ENCODE data around the gene KCNK10.
A peak's percentile ranks its signal among the peaks of the same experiment; 100 is the strongest.

KCNK10 gene

DNA sequence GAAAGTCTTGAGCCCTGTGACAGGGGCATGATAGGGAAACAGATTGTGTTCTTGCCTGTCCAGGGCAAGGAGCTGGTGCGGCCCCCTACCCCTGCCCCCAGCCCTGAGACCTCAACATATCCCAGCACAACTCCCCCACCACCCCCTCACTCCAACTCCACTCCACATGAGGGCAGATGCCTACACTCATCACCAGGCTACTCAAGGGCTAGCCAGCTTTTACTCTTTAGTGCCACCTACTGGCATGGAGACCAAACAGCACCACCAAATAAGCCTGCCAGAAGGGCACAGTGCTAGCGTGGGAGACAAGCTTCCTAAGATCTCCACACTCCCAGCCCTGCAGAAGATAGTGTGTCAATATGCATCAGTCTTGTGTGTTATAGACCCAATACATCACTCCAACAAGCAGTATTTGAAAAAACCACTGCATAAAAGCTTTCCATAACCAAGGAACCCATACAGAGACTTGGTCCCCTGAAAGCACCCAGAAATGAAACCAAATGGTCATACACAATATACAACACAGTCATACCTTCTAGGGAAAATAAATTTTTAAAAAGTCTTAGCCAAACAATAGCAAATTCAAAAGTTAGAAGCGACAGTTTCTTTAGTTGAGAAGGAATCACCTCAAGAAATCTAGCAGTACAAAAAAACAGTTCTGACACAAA lies 154.4 kb downstream of the KCNK10 start:
- DNase-seq, result peak; percentile 42 to 64

DNA sequence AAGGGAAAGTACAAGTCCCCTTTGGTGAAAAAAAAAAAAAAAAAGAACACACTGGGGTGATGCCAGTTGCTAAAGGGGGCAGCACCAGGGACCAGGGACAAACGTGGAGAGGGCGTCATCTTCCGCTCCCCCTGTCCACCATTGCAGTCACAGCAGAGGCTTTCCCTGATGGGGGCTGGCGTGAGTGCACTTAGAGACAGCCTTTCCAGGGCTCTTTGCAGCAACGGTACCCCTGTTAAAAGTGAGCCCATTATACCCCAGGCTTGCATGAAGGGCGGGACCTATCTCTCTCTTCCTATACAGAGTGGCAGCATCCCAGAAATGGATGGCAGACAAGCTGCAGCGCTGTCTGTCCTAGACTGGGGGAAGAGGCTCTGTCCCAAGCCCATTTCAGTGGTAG lies 155.0 kb downstream of the KCNK10 start:
- no peak for DNase-seq

DNA sequence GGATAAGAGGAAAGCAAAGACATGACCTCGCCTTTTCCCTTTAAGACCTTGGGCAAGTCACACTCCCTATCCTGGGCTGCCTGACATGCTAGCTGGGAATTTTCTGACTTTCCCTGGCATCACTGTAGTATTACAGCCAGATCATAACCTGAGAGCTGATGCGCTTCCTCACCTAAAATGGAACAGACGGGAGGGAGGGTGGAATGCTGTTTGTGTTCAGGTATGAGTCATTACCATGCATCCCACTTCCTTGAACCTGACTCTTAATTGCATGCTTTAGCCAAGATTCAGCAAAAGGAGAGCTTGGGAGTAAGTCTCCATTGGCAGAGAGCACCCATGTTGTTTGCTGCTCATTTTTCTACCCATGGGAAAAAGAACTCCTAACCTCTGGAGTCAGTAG lies 156.5 kb downstream of the KCNK10 start:
- no peak for DNase-seq

DNA sequence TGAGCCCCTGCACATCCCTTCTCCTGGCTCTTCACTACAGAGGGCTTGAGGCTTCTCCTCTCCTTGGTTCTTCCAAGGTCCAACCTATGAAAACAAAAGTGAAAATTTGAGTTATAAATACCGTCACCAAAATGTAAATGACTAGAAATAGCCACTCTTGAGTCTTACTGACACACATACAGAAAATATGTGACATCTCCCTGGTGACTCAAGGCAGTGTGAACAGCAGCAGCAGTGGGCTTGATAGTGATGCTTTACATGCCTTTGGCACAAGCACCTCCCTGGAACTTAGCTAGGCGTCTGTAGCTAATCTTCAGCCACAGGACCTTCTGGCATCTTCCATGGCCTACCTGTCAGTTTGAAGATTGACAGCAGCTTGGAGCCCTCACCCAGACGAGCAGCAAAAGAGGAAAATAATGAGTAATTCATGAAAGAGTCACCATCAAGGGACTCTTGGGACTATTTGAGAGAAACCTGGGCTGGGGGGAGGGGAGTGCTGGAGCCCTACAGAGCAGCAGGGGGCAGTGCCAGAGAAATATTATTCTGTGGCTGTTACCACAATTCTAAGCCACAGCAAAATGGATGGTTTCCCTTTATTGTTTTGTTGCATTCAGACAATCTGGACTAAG lies 158.0 kb downstream of the KCNK10 start:
- DNase-seq, result no peak

DNA sequence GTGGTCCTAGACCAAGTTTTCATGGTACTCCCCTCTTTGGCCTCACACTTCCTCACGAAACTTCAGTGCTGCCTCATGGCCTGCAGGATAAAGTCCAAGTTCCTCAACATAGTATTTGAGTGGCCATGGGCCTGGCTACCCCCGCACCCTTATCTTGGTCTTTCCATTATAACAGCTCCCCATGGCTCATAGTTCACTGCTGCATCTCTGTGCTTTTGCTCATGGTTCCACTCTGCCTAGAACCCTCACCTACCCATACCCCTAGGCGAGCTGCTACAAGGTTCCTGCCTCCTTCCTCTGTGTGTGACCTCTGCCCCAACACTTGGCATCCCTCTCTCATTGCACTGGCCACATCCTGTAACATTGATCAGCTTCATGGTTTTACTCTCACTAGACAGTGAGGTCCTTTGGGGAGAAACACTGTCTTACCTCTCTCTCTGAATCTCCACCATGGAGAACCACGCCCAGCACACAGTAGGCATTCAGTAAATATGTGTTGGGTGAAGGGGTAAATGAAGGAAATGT lies 159.3 kb downstream of the KCNK10 start:
- DNase-seq, result no peak

DNA sequence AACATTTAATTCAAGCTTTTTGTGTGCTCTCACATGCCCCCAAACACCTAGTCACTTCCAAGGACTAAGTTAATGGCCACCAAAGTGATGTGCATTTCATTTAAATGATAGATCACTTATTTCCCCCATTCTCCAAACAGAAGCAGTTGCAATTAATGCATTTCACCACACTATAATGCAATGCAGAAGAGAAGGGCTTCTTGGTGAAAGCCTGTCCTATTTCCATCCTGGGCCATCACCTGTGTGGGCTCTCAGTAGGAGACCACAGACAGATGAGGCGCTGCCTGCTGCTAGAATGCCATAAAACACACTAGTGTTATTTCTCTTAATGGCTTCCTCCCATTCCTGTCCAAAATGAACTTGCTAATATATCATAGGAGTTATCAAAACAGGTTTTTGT lies 166.9 kb downstream of the KCNK10 start:
- DNase-seq, result no peak

DNA sequence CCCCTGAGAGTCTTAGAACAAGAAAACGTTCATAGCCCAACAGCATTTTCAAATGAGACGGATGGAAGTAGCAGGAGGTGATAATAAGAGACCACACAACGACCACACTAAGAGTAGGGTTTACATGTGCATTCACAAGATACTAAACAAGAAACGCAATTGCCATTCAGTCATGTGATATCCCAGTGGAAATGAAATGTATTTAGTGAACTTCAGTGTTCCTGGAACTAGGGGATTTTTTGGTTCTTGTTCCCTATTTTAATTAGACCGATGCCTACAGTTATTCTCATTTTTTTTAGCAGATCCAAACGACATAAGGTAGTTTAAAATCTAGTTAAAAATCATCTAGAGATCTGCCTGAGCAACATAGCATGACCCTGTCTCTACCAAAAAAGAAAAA lies 168.1 kb downstream of the KCNK10 start:
- DNase-seq, result no peak

DNA sequence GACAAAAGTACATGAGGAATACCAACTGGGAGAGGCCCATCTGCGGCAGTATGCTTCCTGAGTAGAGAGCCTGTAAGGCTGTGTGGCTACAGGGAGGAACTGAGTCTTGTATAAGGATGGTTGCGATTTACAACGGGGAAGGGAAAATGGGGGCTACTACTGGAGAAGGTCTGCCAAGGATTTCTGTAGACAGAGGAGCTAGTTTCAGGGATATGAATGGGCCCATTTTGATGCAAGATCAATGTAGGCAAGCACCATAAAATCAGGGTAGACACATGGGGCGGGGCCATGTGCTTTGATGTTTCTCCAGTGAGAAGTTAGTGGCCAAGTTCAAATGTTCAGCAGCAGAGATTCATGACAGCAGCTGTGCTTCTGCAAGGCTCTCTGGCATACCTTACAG lies 168.7 kb downstream of the KCNK10 start:
- no peak for DNase-seq

DNA sequence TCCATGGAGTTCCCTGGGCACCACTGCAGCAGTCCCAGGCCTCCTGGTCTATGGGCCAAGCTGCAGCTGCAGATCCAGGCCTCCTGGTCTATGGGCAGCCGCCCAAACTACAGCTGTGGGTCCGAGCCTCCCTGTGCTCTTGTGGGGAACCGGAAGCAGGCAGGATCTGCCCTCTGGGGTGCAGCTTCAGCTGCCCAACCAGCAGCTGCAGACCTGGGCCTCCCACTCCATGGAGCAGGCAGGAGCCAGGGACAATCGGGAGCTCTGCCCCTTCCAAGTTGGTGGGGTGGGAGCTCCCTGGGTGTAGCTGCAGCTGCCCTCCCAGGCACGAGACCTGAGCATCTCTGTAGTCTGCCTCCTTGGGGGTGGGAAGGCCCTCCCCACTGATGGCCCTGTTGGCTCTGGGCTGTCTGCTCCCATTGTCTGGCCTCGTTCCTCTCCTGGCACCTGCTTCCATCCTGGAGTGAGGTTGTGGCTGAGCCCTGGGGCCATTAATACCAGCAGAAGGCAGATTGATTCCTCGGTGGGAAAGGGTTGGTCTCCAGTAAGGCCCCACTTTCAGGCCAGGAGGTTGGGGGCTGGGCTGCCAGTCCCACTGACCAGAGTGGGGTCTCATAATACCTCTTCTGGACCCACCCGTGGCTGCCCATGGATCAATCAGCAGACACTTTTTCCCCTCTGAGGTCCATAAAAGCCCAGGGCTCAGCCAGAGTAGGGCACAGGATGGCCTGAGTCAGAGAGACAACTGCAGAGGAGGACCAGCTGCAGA lies 176.0 kb downstream of the KCNK10 start:
- no peak for DNase-seq

DNA sequence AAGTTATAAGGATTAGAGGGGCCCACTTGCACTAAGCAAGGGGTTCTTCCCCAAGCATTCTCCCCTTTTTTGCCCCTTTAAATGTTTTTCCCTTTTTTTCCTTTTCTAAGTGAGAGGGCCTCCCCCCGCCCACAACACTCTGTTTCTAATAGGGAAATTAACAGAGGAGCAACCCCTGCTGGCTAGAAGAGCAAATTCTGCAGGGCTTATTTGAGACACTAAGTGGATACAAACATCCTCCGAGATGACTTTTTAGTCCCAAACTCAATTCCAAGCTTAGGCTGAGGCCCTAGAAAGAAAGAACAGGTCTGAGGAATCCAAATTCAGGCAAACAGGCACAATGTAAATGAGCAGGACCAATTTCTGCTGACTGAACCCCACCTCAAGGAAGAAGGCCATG lies 179.3 kb downstream of the KCNK10 start:
- DNase-seq, result no peak

DNA sequence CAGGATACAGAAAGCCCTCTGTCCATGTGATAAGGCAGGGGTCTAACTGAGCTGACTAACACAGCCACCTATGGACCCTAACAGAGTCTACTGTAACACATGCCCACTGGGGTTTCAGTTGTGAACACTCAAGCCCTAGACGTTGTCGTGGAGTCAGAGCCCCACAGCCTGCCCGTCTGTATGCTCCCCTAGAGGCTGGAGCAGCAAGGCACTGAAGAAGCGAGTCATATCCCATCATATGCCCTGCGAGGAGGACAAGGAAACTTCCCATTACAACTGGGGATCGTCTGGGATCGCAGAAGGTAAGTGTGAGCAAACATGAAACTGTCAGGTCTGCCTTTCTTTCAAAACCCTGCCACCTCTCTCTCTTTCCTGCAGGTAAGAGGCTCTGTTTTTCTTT lies 180.1 kb downstream of the KCNK10 start:
- no peak for DNase-seq

DNA sequence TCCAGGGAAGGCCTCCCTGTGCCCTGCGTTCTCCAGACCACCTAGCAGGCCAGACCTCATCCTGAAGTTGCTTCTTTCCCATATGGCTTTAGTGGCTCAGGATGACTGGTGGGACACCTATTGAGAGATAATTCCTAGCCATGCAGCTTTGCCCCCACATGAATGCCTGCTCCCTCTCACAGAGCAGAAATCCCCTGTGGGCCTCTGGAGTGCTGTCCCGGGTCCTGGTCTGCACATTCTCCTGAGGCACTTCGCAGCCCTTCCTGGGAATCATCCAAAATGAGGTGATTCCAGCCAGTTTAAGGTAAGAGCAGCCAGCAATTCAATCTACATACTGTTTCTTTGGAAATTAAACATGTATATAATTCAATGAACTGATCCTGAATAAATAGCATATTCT lies 182.2 kb downstream of the KCNK10 start:
- DNase-seq, result no peak

DNA sequence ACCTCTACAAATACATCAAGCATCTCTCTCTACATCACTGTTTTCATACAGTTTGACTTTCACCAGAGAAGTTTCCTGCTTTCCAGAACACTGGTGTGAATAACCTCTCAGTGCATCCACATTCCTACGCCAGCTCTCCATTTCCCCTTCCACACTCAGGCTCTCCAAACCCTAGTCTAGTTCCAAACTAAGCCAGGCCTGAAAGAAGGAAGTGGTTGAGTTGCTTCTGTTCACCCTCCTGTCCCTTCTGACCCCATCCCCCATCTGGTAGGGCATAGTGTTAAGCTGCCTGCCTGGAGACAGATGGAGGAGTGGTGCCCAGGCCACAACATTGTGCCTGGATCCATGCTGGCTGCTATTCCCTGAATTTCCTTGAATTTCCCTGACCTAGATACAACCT lies 185.7 kb downstream of the KCNK10 start:
- no peak for DNase-seq
